Smooth muscle cell of trachea (primary cell): Measurements from ENCODE around the gene KCNH2. TPM values are rescaled to one million over a fixed set of nuclear protein-coding genes. Genes with fewer than 3 reads are reported as not detected.

Experiments used
- total RNA-seq: library from RNA; depleted of rRNA; stranded (reverse); fragments of >200 nt; gene quantifications from 2 replicates; pipeline ENCODE4 v1.2.1, GENCODE V29; 2014

Gene KCNH2
- total RNA-seq, result 0.33 TPM in 1 of 2 replicates, not detected in the other

GRCh38 chr7:150978126-150978789 is at the start of gene KCNH2:
Gene KCNH2, minus strand, starts transcription at chr7:150978321. Its CDS starts 408 bp downstream, at chr7:150977913.

GRCh38 chr7:151024435-151025056 is 46.4 kb upstream of the KCNH2 start, which contains the start of gene ATG9B:
Gene ATG9B, minus strand, starts transcription at chr7:151024494. Its CDS starts 71 bp downstream, at chr7:151024423.

GRCh38 chr7:150990416-150991186 is 12.5 kb upstream of the KCNH2 start, which contains the start of gene NOS3:
Gene NOS3, plus strand, starts transcription at chr7:150991017. Its CDS starts 2,787 bp downstream, at chr7:150993804.

Other genes with a start within 250 kb of the KCNH2 start
- gene GIMAP5, start 240.9 kb downstream of the KCNH2 start, total RNA-seq, result not detected in 2 replicates
- gene TMEM176B, start 178.0 kb downstream of the KCNH2 start, total RNA-seq, result 0.66 TPM in 1 of 2 replicates, not detected in the other
- gene TMEM176A, start 177.6 kb downstream of the KCNH2 start, total RNA-seq, result 0.33 TPM in 1 of 2 replicates, not detected in the other
- not detected in 2 replicates for gene AOC1, start 125.8 kb downstream of the KCNH2 start, total RNA-seq
- 0.99 and 2.0 TPM in 2 replicates for gene NOS3, start 12.7 kb upstream of the KCNH2 start, total RNA-seq
- gene ATG9B, start 46.2 kb upstream of the KCNH2 start, total RNA-seq, result under 0.01 and 0.15 TPM in 2 replicates
- 37.2 and 43.6 TPM in 2 replicates for gene ABCB8, start 50.1 kb upstream of the KCNH2 start, total RNA-seq
- 0.17 TPM in 1 of 2 replicates, not detected in the other for gene ASIC3, start 70.2 kb upstream of the KCNH2 start, total RNA-seq
- 19.1 and 19.2 TPM in 2 replicates for gene CDK5, start 79.6 kb upstream of the KCNH2 start, total RNA-seq
- 66.5 and 96.1 TPM in 2 replicates for gene SLC4A2, start 81.3 kb upstream of the KCNH2 start, total RNA-seq
- gene FASTK, start 102.5 kb upstream of the KCNH2 start, total RNA-seq, result 72.9 and 108 TPM in 2 replicates
- 25.5 and 32.6 TPM in 2 replicates for gene TMUB1, start 105.2 kb upstream of the KCNH2 start, total RNA-seq
- gene AGAP3, start 108.2 kb upstream of the KCNH2 start, total RNA-seq, result 42.0 and 71.3 TPM in 2 replicates
- not detected in 2 replicates for gene GBX1, start 189.4 kb upstream of the KCNH2 start, total RNA-seq
- not detected in 2 replicates for gene ASB10, start 208.9 kb upstream of the KCNH2 start, total RNA-seq
- not detected in 2 replicates for gene H2BK1, start 232.2 kb upstream of the KCNH2 start, total RNA-seq
- gene ABCF2, start 248.9 kb upstream of the KCNH2 start, total RNA-seq, result 64.7 and 65.2 TPM in 2 replicates